ENCODE data around the gene ATP9A. TPM values are rescaled to one million over a fixed set of nuclear protein-coding genes. Genes with fewer than 3 reads are reported as not detected.
A peak's percentile ranks its signal among the peaks of the same experiment; 100 is the strongest.
"Not testable (repeated sequence)": the region's sequence is repeated elsewhere in the genome, so short reads cannot be mapped to it uniquely, and the experiment has no call there.

Gene ATP9A
- total RNA-seq, 1 experiment from 2014 or later, result 31.8 TPM

DNA sequence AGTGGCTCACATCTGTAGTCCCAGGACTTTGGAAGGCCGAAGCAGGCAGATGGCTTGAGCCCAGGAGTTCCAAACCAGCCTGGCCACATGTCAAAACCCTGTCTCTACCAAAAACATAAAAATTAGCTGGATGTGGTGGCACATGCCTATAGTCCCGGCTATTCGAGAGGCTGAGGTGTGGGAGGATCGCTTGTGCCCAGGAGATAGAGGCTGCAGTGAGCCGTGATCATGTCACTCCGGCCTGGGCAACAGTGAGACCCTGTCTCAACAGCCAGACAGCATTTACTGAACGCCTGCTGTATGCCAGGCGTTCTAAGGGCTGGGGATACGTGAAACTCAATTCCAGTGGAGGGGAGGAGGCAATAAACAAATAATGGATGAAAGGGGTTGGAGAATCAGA lies 69.9 kb downstream of the ATP9A start:
- no peak for DNase-seq (ENCODE audit: extremely low read depth, low read depth)

DNA sequence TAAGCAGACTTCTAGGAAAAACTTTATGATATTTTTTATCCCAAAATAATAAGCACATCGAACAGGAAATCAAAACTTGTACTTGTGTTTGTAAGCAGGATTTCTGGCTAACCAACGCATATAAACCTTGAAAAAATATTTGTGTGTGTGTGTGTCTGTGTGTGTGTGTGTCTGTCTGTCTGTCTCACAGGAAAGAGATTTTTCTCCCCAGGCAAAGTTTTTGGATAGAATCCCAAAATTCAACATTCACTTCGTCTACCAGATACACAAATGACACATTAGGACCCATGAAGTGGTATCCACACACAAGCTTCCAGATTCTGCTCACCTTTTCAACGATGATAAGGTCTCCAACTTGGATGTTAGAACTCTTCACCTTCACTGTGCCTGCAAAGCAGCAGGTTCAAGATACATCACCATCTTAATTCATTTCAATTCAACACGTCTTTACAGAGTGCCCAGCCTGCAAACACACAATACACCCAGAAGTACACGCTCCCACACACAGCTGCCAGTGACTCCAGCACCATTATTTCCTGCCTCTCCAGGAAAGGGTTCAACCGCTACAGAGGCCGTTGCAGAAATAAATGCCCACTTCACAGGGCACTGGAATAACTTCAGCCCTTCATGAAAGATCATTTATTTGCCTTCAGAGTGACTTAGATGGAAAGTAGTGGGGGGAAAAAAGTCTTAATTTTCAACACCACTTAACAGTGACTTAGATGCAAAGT lies 70.9 kb downstream of the ATP9A start:
- DNase-seq (ENCODE audit: extremely low read depth, low read depth), result no peak

DNA sequence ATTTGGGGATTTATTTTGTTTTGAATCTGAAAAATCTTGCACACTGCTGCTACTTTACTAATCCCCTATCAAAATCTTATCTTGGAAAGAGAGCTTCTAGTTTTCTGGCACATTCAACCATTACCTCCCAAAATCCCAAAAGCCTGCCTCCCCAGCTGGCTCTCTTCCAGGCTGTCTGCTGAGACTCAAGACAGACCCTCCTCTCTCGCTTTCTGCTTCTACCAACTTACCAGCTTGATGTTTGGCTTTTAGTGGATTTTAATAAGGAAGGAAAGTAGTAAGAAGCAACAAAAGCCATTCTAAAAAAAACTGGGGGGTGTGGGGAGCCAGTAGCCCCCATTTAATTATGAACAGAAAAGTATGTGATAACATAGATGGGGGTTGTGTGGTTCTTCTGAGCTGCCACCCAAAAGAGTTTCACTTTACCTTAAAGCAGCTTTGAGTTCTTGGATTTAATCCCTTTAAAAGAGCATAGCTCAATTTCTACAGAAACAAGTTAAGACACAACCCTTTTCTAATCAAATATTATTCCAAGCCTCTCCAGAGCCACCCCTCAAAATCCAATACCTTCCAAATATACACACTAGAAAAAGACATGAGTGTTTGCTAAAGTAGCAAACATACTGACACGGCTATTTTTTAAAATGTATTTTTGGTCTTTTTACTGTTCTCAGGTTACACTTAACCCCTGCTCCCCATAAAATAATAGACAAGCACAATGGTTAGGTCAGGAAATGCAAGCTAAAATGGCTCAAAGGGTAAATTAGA lies 71.7 kb downstream of the ATP9A start:
- no peak for DNase-seq (ENCODE audit: extremely low read depth, low read depth)

DNA sequence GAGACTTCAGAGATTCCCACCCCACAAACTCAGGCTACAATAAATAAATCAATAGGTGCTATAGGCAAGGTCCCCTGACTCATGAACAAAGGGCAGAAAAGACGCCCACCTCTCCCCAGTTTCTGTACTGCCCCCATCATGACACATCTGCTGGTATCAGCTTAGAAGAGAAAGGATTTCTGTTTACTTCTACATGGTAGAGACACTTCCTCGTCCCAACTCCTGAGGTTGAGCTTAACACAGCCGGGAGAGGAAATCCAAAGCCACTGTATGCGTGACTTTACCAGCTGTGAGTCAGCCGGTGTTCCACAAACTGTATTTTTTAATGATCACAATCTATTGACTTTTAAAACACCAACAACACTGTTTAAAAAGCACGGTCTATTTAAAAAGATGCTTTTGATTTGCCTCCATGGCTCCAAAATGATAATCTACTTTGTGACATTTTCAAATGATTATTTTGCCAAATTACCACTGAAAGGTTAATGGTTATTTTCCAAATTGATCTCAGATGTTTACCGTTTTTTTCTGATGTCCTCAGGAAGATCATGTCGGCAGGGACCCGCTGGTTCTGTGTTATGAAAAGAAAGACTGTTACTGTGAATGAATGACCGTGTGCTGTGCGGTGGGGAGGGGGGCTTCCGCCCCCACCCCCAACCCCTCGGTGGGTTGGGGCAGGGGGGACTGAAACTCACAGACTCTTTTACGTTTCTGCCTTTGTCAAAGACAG lies 72.5 kb downstream of the ATP9A start:
- no peak for DNase-seq (ENCODE audit: extremely low read depth, low read depth)

DNA sequence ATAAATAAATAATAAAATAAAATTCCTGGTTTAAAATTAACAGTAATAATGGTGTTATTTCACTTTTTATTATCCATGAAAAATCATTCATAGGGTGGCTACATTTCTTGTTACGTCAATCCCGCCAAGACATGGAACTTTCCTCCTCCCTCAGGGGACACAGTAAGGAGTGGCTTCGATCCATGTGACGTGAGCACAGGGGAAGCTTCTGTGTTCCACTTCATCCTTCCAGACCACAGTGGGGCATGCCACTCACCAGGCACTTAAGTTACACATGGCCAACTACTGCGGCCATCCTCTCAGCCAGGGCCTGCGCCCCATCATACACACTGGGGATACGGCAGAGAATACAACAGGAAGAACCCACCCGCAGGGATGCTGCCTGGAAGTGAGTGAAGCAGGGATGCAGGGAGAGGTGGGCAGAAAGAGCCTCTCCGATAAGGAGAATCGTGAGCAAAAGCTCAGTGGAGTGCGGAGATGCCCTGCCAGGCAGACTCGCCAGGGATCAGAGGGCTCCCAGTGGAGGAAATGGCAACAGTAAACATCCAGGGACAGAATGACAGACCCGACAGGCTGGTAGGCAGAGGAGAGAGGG lies 75.3 kb downstream of the ATP9A start:
- no peak for DNase-seq (ENCODE audit: extremely low read depth, low read depth)

DNA sequence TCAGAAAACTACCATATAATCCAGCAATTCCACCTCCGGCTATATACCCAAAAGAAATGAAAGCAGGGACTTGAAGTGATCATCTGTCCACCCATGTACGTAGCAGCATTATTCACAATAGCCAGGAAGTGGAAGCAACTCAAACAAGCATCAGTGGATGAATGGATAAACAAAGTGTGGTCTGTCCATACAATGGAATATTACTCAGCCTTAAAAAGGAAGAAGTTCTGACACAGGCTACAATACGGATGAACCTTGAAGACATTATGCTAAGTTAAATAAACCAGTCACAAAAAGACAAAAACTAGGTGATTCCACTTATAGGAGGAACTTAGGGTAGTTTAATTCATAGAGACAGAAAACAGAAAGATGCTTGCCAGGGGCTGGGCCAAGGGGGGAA lies 76.5 kb downstream of the ATP9A start:
- no peak for DNase-seq (ENCODE audit: extremely low read depth, low read depth)

DNA sequence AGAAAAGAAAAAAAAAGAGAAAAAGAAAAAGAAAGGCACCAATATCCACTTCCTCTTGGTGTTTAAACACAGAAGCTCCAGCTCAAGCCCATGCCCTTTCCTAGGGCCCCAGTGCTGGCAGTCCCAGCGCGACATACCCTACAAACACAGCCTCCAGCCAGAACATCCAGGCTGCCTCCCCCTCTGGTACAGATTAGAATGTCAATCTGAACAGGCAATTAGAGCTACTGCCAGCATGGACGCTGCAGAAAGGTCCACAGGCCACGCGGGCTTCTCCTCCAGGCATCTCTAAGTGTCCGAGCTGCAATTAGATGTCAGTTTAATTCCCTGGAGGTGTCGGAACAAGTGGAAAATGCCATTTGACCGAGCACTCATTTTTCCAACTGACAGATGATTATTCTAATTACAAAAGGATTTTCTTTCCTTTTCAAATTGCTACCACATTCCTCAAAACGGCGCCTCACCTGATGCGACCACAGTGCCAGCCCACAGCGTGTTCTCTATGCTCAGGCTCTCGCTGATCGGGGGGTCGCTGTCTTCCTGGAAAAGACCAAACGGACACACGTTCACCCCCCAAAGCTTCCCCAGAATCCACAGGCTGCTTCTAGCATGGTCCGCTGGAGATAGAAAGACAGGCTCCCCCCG lies 79.5 kb downstream of the ATP9A start:
- no peak for DNase-seq (ENCODE audit: extremely low read depth, low read depth)

DNA sequence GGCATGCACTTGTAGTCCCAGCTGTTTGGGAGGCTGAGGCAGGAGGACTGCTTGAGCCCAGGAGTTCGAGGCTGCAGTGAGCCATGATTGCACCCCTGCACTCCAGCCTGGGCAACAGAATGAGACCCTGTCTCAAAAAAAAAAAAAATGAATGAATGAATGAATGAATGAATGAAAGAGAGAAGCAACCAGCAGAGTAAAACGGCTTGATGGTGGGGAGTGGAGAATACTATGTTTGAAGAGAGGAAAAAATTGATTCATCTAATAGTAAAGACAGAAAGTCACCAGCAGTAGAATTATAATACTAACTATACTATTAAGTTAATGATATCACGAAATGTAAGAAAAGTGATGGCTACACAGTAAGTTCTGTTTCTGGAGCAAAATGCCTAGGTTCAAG lies 80.6 kb downstream of the ATP9A start:
- no peak for DNase-seq (ENCODE audit: extremely low read depth, low read depth)

DNA sequence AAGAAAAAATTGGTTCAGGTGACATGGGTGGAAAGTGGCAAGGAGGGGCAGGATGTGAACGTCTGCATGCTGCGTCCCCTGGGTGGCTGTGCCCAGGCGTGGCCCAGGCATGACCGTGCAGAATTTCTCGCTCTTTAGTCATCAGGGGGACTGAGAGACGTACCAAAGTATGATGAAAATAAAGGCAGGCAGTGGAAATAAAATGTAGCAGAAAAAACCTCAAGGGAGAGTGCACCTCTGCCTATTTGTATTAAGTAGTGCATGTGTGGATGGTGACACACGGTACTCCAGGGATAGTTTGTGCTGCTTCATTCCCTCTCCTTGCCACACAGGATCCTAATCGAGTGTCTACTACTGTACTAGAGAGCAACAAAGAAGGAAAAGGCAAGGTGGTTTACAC lies 81.1 kb downstream of the ATP9A start:
- peak; percentile 95 for DNase-seq (ENCODE audit: extremely low read depth, low read depth)

DNA sequence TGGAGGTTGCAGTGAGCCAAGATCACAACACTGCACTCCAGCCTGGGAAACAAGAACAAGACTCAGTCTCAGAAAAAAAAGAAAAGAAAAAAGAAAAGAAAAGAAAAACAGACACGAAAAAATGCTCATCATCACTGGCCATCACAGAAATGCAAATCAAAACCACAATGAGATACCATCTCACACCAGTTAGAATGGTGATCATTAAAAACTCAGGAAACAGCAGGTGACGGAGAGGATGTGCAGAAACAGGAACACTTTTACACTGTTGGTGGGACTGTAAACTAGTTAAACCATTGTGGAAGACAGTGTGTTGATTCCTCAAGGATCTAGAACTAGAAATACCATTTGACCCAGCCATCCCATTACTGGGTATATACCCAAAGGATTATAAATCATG lies 82.7 kb downstream of the ATP9A start:
- not testable (repeated sequence) for DNase-seq (ENCODE audit: extremely low read depth, low read depth)

DNA sequence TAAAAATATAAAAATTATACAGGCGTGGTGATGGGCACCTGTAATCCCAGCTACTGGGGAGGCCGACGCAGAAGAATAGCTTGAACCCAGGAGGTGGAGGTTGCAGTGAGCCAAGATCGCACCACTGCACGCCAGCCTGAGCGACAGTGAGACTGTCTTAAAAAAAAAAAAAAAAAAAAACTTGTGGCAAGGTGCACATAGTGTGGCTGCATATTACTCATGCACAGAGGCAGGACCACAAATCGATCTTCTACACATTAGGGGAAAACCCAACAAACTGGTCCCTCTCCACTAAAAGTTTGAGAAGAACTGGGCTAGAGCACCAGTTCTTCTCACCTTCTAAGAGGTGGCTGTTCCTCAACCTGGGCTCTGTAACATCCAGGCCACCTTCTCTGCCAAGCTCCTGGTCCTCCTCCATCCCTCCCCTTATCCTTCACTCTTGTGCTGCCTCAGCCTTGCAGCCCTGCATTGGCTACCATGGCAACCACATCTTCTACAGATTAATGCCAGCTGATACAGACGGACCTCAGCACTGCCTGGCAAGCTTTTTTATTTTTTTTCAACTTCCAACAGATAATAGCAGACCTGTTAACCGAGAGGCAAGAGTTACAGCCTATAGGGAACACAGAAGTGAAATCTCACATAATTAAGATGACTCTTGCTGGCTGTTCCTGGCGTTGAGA lies 88.0 kb downstream of the ATP9A start:
- no peak for DNase-seq (ENCODE audit: extremely low read depth, low read depth)

DNA sequence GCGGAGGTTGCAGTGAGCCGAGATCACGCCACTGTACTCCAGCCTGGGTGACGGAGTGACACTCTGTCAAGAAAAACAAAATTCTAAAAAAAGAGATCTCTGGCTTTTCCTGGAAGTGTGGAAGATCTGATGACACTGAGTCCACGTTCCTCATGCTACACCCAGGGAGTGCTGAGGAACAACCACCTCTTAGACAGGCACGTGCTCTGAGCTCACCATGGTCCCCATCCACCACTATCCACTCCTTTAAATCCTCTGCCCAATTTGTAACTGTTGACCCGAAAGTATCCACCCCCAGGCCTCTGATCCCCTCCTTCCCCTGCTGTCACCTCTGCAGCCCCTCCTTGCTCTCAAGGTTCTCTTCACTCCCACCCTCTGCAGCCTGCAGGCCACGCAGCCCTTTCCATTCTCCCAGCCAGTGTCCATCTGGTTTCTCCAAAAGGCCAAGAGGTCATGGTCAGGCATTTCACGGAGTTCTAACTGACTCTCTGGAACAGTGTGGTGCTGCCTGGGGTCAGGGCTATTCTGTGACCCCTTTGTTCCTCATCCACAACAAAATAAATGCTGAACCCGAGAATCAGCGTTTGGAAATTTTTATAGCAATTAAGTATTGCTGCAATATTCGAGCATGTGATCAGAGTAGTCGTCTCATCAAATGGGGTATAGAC lies 88.8 kb downstream of the ATP9A start:
- DNase-seq (ENCODE audit: extremely low read depth, low read depth), result no peak

DNA sequence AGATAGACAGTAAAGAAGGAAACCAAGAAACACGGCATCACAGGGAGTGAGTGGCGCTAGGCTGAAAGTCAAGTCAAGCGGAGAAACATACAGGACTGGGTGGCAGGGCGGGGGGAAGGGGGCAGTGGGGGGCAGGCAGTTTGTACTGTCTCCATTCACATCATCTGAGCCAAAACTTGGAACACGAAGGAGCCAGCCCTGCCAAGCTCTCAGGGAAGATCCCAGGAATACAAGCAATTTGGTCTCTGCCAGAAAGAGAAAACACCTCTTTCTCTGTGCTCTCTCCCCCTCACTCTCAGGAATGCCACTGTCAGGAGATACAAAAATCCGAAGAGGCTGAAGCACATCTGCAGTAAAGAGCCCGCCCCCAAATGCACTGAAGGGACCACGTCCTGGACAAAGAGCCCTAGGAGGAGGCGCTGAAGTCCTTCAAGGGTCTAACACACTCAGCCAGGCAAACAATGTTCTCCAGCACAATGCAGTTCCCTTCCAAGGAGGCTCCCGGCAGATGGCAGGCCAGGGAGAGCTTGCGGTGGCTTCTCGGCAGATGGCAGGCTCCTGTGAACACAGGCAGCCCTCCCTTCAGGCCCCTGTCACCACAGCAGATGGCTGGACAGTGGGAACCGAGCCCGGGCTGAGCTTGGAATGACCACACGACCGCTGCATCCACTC lies 90.0 kb downstream of the ATP9A start:
- no peak for DNase-seq (ENCODE audit: extremely low read depth, low read depth)

DNA sequence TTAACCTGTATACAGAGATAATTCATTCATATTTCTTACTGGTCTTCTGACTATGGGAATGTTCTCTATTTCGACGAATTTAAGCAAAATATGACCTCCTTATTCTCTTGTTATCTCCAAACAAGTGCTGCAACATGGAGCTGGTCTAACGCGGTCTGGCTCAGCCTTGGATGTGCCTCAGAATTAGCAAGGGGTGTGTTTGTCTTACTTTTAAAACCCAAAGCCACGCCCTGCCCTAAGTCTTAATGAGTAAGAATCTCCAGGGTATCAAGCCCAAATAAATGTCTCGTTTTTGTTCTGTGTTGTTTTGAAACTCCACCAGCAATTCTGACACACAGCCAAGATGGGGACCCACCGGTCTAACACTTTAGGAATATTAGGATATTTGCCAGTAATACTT lies 99.2 kb downstream of the ATP9A start:
- DNase-seq (ENCODE audit: extremely low read depth, low read depth), result no peak

DNA sequence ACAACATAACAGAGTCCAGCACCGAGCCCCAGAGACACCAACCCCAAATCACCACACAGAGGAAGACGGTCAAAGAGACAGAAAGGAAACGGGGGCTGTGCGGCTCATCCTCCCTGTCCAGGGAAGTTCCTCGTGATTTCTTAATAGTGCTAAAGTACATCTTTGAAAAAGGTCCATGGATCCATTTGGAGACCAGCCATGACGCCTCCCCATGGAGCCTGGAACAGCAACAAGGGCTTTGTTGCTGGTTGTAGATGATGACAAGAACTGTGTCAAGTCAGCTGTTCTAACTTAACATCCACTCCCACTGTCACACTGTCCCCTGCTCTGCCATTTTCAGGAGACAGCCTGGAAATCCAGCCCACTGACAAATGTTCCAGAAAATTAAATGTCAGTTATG lies 99.7 kb downstream of the ATP9A start:
- no peak for DNase-seq (ENCODE audit: extremely low read depth, low read depth)

DNA sequence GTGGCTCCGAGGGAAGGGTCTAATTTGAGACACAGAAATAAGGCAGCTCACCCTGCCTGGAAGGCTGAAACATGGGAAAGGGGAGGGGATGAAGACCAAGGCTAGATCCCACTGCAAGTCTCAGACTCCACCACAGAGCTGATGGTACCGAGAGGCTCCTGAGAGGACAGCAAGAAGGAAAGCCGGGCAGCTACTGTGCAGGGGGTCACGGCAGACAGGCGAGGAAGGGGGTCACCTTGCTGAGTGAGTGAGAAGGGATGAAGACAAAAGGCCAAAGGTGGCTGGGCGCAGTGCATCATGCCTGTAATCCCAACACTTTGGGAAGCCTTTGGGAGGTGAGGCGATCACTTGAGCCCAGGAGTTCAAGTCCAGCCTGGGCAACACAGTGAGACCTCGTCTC lies 100.7 kb downstream of the ATP9A start:
- no peak for DNase-seq (ENCODE audit: extremely low read depth, low read depth)

DNA sequence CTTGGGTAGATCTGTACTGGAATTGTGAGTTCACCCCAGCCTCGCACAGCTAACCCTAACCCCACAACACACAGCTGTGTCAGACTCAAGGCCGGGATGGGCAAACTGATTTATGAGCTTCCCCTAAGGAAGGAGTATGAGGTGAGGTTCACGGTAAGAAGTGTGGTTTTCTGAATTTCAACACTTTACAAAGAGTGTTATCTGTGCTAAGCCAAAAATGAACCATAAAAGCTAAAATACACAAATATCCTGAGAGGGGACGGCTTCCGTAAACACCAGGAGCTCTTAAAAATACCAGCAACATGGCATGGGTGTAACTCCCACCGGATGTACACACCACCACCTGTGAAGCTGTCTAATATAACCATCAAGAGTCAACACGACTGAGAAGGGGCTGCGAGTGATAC lies 101.2 kb downstream of the ATP9A start:
- no peak for DNase-seq (ENCODE audit: extremely low read depth, low read depth)

DNA sequence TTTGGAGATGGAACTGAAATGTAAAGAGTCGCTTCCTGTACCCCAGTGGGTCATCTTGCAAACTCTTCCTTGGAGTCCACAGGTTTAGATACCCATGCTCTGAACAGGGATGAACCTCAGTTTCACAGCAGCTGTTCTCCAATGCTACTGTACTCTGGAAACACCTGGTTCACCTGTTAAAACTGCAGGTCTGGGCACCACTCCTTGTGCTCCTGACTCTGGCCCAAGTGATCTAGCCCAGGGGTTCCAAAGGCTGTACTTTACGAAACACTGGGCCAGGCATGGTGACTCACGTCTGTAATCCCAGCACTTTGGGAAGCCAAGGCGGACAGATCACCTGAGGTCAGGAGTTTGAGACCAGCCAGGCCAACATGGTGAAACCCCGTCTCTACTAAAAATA lies 102.1 kb downstream of the ATP9A start:
- no peak for DNase-seq (ENCODE audit: extremely low read depth, low read depth)

DNA sequence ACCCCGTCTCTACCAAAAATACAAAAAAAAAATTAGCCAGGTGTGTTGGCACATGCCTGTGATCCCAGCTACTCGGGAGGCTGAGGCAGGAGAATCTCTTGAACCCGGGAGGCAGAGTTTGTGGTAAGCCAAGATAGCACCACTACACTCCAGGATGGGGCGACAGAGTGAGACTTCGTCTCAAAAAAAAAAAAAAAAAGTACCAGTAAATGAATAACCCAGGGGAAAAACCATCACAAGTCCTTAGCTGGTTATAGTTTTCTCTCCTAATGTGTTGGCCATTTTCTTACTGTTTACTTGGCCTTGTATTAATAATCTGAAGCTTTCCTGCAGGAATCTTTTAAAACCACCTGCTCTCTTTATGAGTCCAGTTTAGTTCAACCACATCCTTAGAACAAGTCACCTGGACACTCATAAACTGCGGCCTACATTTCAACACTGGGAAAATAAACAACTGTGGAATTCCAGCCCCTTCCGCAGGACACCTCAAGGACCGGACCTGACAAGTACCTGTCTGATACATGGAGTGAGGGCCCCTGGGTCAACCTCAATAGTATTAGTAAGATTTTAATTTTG lies 102.6 kb downstream of the ATP9A start:
- DNase-seq (ENCODE audit: extremely low read depth, low read depth), result no peak

All from NCI-H460 (cell line).